Measurements from ENCODE around the gene HTRA1. TPM values are rescaled to one million over a fixed set of nuclear protein-coding genes. Genes with fewer than 3 reads are reported as not detected.

The HTRA1 gene
- total and polyA plus RNA-seq, 9 of the 15 experiments (the other 6 are each of a cell fraction or from before 2014, with no cell fraction given) = 0.06 to 0.16 (median 0.13) TPM; not detected in 5

DNA sequence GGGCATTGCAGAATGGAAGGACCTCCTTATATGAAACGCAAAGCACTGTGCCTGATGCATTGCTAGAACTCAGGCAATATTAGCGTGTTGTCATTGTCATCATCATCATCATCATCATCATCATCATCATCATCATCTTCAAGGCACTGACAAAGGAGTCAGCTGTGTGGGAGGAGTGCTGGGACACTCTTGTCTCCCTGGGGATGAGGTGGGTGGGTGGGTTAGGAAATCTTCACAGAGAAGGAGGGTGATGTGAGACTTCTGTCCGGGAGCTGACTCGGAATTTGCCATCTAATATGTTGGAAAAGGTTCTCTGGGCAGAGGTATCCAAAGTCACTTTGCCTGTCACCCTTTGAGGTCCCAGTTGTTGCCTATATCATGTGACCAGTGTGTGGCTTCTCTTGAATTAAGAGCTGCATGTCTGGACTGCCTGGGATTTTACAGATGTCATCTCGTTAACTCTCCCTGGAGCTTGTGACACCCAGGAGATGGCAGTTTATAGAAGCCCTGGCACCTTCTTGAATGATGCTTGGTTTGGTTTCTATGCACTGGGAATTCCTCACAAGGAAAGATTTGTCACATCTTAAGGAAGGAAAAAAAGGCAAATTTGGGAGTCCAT is 7.1 kb downstream of the HTRA1 start (continued):
- no peak for TF ChIP-seq ARID1B (IDR thresholded peaks at IDR 0.05)
- TF ChIP-seq, protein P1, sequence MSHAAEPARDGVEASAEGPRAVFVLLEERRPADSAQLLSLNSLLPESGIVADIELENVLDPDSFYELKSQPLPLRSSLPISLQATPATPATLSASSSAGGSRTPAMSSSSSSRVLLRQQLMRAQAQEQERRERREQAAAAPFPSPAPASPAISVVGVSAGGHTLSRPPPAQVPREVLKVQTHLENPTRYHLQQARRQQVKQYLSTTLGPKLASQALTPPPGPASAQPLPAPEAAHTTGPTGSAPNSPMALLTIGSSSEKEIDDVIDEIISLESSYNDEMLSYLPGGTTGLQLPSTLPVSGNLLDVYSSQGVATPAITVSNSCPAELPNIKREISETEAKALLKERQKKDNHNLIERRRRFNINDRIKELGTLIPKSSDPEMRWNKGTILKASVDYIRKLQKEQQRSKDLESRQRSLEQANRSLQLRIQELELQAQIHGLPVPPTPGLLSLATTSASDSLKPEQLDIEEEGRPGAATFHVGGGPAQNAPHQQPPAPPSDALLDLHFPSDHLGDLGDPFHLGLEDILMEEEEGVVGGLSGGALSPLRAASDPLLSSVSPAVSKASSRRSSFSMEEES (CRISPR knock-in tag; IDR thresholded peaks at IDR 0.05) = no peak
- TF ChIP-seq, protein P2, sequence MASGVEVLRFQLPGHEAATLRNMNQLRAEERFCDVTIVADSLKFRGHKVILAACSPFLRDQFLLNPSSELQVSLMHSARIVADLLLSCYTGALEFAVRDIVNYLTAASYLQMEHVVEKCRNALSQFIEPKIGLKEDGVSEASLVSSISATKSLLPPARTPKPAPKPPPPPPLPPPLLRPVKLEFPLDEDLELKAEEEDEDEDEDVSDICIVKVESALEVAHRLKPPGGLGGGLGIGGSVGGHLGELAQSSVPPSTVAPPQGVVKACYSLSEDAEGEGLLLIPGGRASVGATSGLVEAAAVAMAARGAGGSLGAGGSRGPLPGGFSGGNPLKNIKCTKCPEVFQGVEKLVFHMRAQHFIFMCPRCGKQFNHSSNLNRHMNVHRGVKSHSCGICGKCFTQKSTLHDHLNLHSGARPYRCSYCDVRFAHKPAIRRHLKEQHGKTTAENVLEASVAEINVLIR (CRISPR knock-in tag; IDR thresholded peaks at IDR 0.05) = no peak

DNA sequence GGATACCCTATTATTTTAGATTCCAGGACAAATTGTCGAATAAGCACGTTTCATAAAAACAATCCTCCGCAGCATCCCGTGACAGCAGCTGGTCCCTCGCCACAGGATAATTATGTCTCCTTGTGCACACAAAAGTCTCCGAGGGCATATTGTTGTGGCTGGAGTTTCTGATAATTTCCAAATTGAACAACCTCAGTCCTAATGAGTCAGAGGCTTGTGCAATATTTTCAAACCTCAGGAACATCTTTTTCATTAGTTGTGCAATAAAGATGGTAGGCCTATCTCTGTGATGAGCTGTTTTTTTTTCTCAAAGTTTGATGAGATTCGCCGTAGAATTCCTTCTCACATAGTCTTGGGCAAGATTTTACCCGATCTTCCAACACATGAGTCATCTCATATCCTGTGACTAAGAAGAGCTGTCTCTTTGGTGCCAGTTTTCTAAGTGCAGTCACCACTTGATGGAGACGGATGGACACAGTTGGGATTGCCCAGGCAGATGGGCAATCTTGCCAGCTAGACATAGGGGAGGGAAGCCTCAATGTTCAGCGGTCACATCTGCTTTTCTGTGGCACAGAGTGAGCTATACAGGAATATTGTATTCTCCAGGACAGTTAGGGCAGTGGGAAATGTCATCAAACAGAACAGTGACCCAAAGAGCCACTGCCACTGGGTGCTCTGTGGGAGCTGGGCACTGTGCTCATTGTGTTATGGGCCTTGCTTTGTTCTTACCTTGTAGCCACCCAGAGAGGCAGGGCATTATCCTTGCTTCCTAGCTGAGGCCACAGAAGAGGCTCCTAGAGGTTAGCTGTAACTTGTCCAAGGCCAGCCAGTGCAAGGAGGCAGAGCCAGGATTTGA is 7.8 kb downstream of the HTRA1 start:
- no peak overlapping the region for H3K9ac ChIP-seq (ENCODE audit: insufficient read depth in 1 of 2, low read depth in 2 of 2, low read length in 2 of 2)
- no peak overlapping the region for H3K27ac ChIP-seq (ENCODE audit: extremely low read depth, low read depth, low read length)
- intact Hi-C loops (cut with micrococcal nuclease) = no loop called here
- no peaks in the 10 kb centered on the region for H3K9me1 ChIP-seq (ENCODE audit: control insufficient read depth, insufficient read depth, low read length)
- no peak for FAIRE-seq
- no peaks in the 10 kb centered on the region for H3K4me1 ChIP-seq (replicated peaks in 1 of 2; ENCODE audit: control insufficient read depth in 2 of 2, insufficient read depth in 2 of 2, low read length in 2 of 2)
- ATAC-seq = no peak
- no peak overlapping the region for H3K4me3 ChIP-seq
- ChIA-PET CTCF (ENCODE audit: low intra/inter-chr PET ratio) (no interaction called here), POLR2A (interaction anchor here (0.7 to 1.2 kb wide), 2 partner anchors 11 to 12 kb away, joined by 3 to 5 read pairs; no protein-coding TSS in a partner anchor)
- H2AFZ ChIP-seq (ENCODE audit: low read depth, low read length) = no peak overlapping the region
- H4K20me1 ChIP-seq (replicated peaks; ENCODE audit: control insufficient read depth, insufficient read depth, low read length) = no peaks in the 10 kb centered on the region
- 0% methylated on average over 10 of the region's 11 CpGs for WGBS (ENCODE audit: insufficient coverage, low coverage, missing lambda C conversion rate)
- H3K9me3 ChIP-seq (replicated peaks; ENCODE audit: control insufficient read depth, insufficient read depth, low read depth, low read length) = no peaks in the 10 kb centered on the region
- H3K27me3 ChIP-seq (ENCODE audit: control insufficient read depth in 2 of 2, insufficient read depth in 2 of 2, low read length in 2 of 2) = peaks cover 0 to 20% of the 10 kb centered on the region in 2 experiments; a peak in 2 of 5 replicates
- H3K4me2 ChIP-seq (ENCODE audit: insufficient read depth, low read length) = no peak overlapping the region
- in situ Hi-C loops (cut with MboI) = no loop called here
- no TSS peak for BruUV-seq (replicated peaks)
- H3K36me3 ChIP-seq (ENCODE audit: control insufficient read depth, insufficient read depth, low read length) = no peaks in the 10 kb centered on the region
- H3K79me2 ChIP-seq (ENCODE audit: control insufficient read depth, insufficient read depth, low read length) = no peaks in the 10 kb centered on the region
- no peak for TF ChIP-seq CEBPG (CRISPR knock-in tag; IDR thresholded peaks at IDR 0.05)
- peak in 1 of 2 experiments; percentile 80; a peak in 2 of 4 replicates for TF ChIP-seq CEBPG (tag; conservative IDR thresholded peaks at IDR 0.05 in 1 of 2, IDR thresholded peaks at IDR 0.05 in 1 of 2)
- TF ChIP-seq, protein P3, sequence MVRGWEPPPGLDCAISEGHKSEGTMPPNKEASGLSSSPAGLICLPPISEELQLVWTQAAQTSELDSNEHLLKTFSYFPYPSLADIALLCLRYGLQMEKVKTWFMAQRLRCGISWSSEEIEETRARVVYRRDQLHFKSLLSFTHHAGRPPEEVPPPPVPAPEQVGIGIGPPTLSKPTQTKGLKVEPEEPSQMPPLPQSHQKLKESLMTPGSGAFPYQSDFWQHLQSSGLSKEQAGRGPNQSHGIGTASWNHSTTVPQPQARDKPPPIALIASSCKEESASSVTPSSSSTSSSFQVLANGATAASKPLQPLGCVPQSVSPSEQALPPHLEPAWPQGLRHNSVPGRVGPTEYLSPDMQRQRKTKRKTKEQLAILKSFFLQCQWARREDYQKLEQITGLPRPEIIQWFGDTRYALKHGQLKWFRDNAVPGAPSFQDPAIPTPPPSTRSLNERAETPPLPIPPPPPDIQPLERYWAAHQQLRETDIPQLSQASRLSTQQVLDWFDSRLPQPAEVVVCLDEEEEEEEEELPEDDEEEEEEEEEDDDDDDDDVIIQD (CRISPR knock-in tag; IDR thresholded peaks at IDR 0.05) = no peak
- TF ChIP-seq CEBPB (tag; IDR thresholded peaks at IDR 0.05) = 0 out of 2 replicates have a peak, but pooled peaks have one; percentile 29
- 0 out of 2 replicates have a peak, but pooled peaks have one; percentile 21 for TF ChIP-seq FOSL1 (tag; conservative IDR thresholded peaks at IDR 0.05)
- no peak for TF ChIP-seq LCOR (CRISPR knock-in tag; IDR thresholded peaks at IDR 0.05)
- DNase-seq (ENCODE audit: extremely low read depth in 1 of 4, low spot score in 3 of 4) = no peak

Data from K562 (cell line).